ENCODE results near the gene CNTNAP2. TPM values are rescaled to one million over a fixed set of nuclear protein-coding genes. Genes with fewer than 3 reads are reported as not detected.

Gene CNTNAP2
- total and polyA plus RNA-seq, 11 donors = 0.01 to 2.6 (median 0.31) TPM; not detected in 3

DNA sequence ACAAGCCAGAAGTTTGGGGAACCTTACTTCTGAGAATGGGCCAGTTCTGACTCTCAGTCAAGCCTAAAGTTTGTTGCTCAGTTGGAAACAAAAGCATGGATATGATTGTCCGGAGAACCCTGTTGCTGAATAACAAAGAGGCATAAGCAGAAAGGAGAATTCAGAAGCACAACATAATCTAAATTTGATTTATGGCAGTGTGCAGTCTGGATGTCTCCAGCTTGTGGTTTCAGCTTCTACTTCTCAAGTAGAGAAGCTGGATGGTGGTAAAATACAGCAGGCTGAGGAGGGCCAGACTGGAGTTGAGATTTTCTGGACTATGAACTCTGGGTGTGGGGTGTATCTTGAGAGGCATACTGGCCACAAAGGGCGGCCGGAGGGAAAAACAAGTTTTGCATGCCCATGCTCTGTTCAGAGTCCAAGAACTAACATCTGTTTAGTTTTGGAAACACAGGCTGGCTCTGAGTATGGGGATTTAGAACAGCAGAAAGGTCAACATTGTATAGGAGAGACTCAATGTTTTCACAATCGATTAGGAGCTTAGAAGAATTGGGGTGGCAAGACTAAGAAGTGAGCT, 592.9 kb downstream of the CNTNAP2 start:
- 71 to 77% (median 74%) methylated on average over 4 of the region's 4 CpGs for WGBS, 4 donors
- ATAC-seq (no peak), DNase-seq (no peak)
- TF ChIP-seq POLR2A (IDR thresholded peaks at IDR 0.05) = no peak
- TF ChIP-seq, protein P1, sequence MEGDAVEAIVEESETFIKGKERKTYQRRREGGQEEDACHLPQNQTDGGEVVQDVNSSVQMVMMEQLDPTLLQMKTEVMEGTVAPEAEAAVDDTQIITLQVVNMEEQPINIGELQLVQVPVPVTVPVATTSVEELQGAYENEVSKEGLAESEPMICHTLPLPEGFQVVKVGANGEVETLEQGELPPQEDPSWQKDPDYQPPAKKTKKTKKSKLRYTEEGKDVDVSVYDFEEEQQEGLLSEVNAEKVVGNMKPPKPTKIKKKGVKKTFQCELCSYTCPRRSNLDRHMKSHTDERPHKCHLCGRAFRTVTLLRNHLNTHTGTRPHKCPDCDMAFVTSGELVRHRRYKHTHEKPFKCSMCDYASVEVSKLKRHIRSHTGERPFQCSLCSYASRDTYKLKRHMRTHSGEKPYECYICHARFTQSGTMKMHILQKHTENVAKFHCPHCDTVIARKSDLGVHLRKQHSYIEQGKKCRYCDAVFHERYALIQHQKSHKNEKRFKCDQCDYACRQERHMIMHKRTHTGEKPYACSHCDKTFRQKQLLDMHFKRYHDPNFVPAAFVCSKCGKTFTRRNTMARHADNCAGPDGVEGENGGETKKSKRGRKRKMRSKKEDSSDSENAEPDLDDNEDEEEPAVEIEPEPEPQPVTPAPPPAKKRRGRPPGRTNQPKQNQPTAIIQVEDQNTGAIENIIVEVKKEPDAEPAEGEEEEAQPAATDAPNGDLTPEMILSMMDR (IDR thresholded peaks at IDR 0.05) = no peak
- intact Hi-C loops (cut with DNase I) = no loop called here
- Histone ChIP-seq H3K4me3 (no peak overlapping the region), H3K4me1 (no peaks in the 10 kb centered on the region), H3K36me3 (no peaks in the 10 kb centered on the region), H3K9me3 (no peaks in the 10 kb centered on the region), H3K27ac (no peak overlapping the region), H3K27me3 (no peaks in the 10 kb centered on the region)

DNA sequence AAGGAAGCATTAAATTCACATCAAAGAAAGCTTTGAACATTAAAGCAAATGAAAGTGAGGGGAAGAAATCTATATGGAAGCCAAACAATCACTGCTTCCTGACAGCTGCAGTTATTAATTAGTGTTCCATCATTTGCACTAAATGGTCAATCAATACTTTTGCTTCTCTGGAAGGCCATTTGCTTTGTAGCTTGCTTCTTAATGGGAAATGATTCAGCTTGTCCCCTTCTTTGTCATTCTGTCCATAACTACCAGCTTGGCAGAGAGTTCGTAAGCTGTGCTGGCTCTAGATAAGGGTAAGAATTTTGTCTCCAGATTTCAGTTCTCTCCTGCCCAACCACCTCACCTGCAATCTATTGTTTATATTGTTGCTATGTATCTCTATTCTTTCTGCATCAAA, 596.6 kb downstream of the CNTNAP2 start:
- Histone ChIP-seq H3K36me3 (no peaks in the 10 kb centered on the region), H3K4me1 (no peaks in the 10 kb centered on the region), H3K9me3 (no peaks in the 10 kb centered on the region), H3K4me3 (no peak overlapping the region), H3K27ac (no peak overlapping the region), H3K27me3 (no peaks in the 10 kb centered on the region)
- 59 to 79% (median 72%) methylated on average over 1 of the region's 1 CpG for WGBS, 4 donors
- intact Hi-C loops (cut with DNase I) = no loop called here
- no peak for ATAC-seq
- TF ChIP-seq, protein P1 (IDR thresholded peaks at IDR 0.05) = no peak
- TF ChIP-seq POLR2A (IDR thresholded peaks at IDR 0.05) = no peak
- DNase-seq = no peak

DNA sequence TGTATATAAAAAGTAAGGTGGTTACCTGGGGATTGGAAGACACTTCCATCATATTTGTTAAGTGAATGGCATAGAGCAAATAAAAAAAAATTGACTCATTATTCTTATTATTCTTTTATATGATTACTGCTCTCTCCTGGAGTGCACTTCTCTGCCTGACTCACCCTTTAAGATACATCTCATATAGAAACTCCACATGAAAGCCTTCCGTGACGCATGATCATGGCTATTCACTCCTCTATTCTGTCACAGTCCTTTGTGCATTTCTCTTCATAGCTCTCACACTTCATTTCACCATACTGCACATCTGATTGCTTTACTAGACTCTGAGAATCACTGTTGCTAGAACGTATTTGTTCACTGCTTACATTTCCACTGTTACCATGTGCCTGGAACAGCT, 597.3 kb downstream of the CNTNAP2 start:
- H3K27me3 ChIP-seq = no peaks in the 10 kb centered on the region
- H3K36me3 ChIP-seq = no peaks in the 10 kb centered on the region
- ATAC-seq = no peak
- 87 to 90% (median 88%) methylated on average over 3 of the region's 3 CpGs for WGBS, 4 donors
- intact Hi-C loops (cut with DNase I) = no loop called here
- H3K4me1 ChIP-seq = no peaks in the 10 kb centered on the region
- H3K27ac ChIP-seq = no peak overlapping the region
- DNase-seq = no peak
- H3K9me3 ChIP-seq = no peaks in the 10 kb centered on the region
- H3K4me3 ChIP-seq = no peak overlapping the region
- TF ChIP-seq POLR2A (IDR thresholded peaks at IDR 0.05) = no peak
- TF ChIP-seq, protein P1 (IDR thresholded peaks at IDR 0.05) = no peak

DNA sequence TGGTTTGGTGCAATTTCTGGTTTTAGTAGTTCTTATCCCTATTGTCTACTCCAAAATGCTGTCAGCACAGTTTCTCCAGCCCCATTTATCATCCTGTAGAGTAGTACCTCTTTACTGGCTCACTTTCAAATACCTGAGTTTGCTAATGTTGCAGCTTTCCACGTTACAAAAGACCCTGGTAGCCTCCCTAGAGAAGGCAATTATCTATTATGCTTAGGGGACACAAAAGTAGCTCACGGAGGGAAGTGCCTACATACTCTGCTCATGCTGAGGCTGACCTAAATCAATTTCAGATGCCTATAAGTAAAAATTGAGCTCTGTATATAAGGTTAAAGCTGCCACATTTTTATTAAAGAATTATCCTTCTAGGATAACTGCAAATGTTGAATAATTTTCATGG, 603.6 kb downstream of the CNTNAP2 start:
- H3K36me3 ChIP-seq = no peaks in the 10 kb centered on the region
- H3K27ac ChIP-seq = no peak overlapping the region
- no peaks in the 10 kb centered on the region for H3K9me3 ChIP-seq
- DNase-seq (no peak), ATAC-seq (no peak)
- no peaks in the 10 kb centered on the region for H3K4me1 ChIP-seq
- no peaks in the 10 kb centered on the region for H3K27me3 ChIP-seq
- intact Hi-C loops (cut with DNase I) = no loop called here
- no peak overlapping the region for H3K4me3 ChIP-seq
- TF ChIP-seq, protein P1 (IDR thresholded peaks at IDR 0.05) = no peak
- TF ChIP-seq POLR2A (IDR thresholded peaks at IDR 0.05) = no peak
- 38 to 50% (median 45%) methylated on average over 2 of the region's 2 CpGs for WGBS, 4 donors

All from heart left ventricle (tissue), 16 donors.